Smooth muscle cell of the brain vasculature (primary cell): ENCODE data around the gene PLCB1.
"Not testable (repeated sequence)": the region's sequence is repeated elsewhere in the genome, so short reads cannot be mapped to it uniquely, and the experiment has no call there.

ENCODE experiments used
- DNase-seq: peaks from one replicate; pipeline ENCODE4 v3.0.0-alpha.2; 2012; ENCODE audit warnings: low read depth, low spot score

Gene PLCB1

DNA sequence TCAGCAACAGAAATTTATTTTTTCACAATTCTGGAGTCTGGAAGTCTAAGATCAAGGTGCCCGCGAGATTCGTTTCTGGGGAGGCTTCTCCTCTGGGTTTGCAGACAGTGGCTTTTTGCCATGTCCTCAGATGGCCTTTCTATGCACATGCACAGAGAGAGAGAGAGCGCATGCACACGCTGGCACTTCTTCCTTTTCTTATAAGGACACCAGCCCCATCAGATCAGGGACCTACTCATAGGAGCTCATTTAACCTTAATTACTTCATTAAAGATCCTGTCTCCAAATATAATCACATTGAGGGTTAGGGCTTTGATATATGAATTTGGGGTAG, 676.1 kb downstream of the PLCB1 start:
- no peak for DNase-seq

DNA sequence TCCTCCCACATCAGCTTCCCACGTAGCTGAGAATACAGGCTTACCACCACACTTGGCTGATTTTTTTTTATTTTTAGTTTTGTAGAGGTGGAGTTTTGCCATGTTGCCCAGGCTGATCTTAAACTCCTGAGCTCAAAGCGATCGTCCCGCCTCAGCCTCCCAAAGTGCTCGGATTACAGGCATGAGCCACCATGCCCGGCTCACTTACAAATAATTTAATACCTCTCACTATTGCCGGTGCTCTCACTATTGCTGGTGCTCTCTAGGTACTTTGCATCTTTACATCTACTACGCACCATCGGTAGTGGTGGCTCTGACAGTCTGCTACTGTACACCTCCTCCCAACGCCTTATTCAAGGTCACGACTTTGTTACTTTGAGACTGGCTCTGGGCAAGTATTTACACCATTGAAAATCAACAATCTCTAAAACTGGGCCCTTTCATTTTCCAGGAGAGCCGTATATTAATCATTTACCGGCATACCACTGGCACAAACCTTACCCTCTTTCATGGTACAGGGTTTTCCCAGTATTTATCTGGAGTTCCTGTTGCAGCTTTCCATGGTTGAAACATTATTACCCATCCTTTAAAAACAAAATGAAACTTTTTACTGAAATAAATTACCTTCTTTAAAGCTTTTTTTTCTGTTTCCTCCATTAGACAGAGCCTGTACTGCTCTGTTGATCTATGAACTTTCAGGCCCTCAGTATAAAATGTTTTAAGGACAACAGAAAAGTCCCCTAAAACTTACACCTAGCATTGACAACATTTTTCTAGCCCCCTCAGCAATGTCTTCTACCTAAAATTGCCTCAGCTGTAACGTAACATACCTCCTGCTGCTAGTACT, 677.3 kb downstream of the PLCB1 start:
- no peak for DNase-seq

DNA sequence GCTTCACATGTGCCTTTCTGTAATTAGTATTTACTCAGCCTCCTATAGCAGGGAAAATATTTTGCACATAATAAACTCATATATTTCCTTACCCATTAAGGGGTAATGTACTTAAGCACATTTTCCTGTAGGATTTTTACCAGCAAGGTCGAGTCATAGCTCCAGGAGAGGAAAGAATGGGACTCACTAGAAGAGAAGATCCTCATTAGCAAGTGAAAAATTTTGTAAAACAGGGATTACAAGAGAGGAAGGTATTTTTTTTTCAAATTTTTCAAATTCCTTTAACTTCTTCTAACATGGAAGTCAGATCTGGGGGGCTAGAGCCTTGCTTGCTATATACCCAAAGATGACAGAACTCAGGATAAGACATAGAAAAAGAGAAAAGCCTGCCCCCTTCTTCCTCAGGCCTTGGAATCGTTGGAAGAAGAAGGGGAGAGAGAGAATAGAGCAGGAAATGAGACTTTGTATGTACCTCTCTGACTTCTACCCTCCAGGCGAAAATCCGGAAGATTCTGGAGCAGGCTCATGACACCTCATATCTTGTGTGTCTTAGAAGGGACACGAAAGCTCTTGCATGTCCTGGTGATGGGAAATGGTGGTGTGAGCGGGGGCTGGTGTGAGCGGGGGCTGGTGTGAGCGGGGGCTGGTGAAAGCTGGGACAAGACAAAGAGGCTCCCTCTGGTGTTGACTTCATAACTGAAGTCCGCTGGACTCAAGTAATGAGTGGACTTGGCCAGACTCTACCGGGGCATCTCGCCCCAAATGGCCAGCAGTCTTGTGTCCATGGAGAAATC, 679.9 kb downstream of the PLCB1 start:
- no peak for DNase-seq

DNA sequence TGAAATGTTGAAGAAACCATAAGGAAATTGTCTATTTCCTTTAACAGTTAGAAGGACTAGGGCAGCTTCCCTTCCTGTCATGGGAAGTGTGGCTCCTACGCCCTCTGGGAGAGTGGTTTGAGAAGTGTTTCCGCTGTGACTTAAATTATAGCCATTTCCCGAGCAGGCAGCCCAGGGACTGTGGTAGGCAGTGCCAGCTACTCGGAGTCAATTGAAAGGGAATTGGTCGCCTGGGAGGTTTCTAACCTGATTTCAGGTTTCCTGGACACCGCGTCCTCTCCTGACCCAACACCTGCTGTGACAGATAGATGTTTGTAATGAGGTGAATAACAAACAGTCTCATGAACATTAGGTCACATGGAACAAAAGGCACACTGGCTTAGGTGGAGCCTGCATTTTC, 680.8 kb downstream of the PLCB1 start:
- no peak for DNase-seq

DNA sequence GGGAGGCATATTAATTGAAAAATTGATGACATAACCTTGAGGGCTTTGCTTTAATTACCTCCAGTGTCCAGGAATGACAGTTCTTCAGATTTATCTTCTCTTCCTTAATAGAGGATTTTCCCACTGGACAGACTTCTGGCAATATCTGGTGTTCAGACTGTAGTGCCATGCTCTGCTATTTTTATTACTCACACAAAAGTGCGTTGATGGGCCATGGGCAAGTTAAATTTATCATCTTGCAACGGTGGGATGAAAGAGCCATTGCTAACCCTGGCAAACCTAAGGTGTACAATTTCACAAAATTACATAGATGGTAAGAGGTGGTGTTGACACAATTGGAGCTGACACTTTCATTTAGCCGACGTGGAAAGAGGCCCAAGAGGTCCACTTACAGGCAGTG, 683.1 kb downstream of the PLCB1 start:
- no peak for DNase-seq

DNA sequence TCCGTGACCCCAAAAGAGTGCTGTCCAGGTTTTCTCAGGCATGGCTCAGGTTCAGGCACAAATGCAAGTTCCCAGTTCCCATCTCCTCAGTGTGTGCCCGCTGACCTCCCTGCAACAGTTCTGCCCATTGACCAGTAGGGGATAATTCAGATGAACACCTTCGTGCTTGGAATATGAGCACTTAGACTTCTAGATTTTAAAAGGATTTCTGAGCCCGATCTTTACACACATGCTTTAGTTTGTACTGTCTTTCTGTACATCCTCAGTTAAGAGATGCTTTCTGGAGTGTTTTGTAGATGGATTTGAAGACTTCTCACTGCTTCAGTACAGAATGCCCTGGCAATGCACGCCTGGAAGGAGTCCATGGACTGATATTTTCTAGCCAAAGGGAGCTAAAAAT, 697.2 kb downstream of the PLCB1 start:
- no peak for DNase-seq

DNA sequence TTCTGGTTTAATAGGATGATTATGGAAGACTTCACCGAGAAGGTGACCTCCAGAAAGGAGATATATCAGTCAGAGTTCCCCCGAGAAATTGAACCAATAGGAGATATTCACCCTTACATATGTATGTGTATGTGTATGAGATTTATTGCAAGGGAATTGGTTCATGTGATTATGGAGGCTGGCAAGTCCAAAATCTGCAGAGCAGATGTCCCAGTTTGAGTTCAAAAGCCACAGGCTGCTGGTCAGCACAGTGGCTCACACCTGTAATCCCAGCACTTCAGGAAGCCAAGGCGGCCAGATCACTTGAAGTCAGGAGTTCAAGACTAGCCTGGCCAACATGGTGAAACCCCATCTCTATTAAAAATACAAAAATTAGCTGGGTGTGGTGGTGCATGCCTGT, 702.2 kb downstream of the PLCB1 start:
- not testable (repeated sequence) for DNase-seq

DNA sequence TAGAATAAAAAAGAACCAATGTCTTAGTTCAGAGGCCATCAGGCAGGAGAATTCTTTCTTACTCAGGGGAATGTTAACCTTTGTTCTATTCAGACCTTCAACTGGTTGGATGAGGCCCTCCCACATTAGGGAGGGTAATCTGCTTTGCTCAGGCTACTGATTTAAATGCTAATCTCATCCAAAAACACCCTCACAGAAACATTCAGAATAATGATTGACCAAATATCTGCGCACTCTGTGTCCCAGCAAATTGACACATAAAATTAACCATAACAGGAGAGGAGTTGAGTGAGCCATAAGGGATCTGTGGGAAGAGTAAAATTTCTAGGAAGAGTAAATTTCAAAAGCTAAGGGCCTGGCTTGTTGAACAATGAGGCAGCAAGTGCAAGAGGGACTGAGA, 702.8 kb downstream of the PLCB1 start:
- DNase-seq = no peak

DNA sequence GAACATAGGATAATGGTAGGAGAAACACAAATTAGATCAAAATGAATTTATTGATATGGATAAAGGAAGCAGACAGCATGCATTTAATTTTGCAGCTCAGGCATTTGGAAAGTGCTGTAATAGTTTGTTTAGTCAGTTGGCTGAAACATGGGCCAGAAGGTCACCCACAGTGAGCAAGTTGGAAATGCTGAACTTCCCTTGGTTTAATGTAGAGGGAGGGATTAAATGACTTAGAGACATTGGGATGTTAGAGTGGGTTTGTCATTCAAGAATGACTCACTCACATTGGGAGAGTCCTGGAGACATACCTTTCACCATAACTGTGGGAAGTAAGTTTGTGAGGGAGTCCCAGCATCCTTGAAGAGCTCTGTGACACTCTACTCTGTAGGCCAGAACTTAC, 705.3 kb downstream of the PLCB1 start:
- DNase-seq = no peak

DNA sequence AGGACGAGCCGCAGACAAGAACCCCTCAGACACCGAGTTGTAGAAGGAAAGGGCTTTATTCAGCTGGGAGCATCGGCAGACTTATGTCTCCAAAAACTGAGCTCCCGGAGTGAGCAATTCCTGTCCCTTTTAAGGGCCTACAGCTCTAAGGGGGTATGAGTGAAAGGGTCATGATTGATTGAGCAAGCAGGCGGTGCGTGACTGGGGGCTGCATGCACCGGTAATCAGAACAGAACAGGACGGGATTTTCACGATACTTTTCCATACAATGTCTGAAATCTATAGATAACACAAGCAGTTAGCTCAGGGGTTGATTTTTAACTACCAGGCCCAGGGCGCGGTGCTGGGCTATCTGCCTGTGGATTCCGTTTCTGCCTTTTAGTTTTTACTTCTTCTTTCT, 710.5 kb downstream of the PLCB1 start:
- DNase-seq = no peak

DNA sequence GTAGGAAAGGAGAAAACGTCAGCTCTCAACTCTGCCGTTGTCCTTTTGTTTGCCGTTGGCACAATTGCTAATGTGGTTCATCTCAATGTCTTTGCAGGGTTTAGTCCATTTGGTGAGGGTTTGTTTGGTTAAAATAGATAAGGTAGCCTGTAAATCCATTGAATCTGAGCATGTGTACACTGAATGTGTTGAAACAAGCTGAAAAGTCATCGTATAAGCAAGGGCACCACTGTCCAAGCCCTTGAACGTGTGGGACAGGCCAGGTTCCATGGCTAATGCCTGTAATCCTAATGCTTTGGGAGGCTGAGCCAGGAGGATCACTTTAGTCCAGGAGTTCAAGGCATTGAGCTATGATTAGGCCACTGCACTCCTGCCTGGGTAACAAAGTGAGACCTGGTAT, 712.1 kb downstream of the PLCB1 start:
- no peak for DNase-seq

DNA sequence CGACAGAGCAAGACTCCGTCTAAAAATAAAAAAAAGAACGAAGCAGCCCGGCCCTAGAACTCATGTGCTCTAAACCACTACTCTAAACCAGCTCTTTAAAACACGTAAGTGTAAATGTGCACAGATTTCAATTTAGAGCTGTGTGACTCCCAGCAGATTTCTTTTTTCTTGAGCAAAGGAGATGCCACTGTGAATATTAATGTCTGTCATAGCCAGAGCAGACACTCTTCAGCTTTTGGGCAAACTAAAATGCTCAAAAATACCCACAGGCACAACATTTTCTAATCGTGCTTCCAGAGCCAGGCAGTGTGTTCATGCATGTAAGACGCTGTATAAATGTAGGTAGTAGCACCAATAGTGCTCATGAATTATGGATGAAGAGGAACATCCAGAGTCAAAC, 717.9 kb downstream of the PLCB1 start:
- DNase-seq = no peak

DNA sequence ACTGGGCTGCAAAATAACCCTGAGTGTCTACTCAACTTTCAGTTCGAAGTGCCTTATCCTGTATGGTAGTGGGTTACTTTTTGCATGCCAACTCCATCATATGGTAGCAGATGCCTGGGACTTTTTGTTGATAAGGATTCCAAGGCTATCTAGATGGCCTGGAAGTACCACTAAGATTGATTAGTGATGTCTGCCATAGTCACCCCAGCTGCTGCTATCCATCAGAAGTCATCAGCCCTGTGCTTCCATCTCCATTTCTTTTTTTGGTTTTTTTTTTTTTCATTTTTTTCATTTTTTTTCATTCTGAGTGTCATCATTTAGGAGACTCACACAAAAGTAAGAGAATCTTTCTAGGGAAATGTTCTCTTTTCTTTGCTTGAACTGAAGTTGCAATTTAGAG, 719.4 kb downstream of the PLCB1 start:
- no peak for DNase-seq

DNA sequence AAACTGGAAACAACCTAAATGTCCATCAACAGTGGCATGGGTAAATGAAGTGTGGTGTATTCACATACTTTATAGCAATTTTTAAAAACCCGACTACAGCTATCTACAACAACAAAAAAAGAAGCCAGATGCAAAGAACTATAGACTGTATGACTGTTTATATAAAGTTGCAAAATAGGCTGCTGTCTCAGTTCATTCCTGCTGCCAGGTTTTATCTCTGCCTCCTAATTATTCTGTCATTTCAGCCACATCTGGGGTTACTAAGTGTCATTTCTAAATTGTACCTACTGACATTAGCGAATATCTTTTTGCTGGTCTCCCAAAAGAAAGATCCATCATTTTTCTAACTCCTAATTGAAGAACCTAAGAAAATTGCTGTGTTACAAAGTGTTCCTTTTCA, 719.9 kb downstream of the PLCB1 start:
- not testable (repeated sequence) for DNase-seq

DNA sequence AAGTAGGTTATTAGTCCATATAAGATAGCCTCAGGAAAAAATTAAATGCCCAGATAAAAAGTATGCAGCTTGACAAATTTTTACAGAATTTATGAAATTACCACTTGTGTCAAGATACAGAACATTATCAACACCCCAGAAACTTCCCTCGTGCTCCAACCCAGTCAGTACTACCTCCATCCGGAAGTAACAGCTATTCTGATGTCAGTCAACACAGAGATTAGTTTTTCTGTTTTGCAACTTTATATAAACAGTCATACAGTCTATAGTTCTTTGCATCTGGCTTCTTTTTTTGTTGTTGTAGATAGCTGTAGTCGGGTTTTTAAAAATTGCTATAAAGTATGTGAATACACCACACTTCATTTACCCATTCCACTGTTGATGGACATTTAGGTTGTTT, 721.1 kb downstream of the PLCB1 start:
- DNase-seq = not testable (repeated sequence)

DNA sequence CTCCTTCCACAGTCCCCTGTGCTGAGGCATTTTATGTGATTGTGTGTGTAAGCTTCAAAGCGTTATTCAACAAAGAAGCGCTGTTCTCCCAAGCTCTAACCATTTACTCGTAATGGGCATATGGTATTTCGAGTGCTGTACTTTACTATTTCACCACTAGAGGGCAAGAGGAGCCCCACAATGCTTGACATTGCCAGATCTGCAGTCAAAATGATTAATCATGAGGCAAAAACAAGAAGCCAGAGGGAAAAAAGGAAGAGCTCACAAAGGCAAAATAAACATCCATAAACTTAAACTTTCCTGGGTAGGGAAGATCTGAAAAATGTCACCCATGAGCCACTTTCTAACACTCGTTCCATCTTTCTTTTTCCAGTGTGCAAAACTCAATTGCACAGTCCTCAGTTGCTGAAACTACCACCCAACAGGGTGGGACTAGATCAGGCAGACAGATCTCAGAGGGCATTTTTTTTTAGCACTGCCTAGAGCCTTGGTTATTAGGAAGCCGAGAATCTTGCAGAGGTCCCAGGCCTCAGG, 721.8 kb downstream of the PLCB1 start:
- DNase-seq = peak; percentile 66

DNA sequence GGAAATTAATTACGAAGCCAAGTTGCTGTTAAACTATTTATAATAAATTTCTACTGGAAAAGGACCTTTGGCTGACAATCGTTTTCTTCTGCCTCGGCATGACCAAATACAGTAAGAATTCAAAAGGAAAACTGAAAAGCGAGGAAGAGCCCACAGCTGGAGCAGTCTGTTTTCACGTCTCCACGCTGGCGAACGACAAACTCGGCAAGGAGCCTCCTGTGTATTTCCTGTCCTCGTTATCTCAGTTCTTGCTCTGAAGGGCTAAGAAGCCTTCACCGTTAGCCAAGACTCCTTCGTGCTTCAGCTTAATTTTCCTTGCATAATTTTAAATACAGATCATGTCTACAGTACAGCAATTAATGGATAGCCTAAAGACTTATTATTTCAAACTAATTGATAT, 722.5 kb downstream of the PLCB1 start:
- DNase-seq = no peak

DNA sequence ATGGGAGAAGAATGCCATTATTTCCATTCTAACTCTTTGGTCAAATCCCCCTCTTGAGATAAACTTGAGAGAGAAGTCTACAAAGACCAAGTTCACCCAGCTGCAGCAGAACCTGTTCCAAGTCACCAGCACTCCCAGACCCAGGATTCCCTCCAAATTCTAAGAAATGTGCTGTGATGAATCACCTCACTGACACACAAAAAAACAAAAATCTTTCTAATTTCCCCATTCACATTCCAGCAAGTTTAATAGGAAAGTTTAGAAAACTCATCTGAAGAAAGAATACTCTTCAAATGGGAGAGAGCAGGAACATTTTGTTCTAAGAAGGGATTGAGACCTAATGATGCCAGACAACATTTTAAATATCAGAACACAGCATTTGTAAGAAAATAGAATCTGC, 723.2 kb downstream of the PLCB1 start:
- no peak for DNase-seq

DNA sequence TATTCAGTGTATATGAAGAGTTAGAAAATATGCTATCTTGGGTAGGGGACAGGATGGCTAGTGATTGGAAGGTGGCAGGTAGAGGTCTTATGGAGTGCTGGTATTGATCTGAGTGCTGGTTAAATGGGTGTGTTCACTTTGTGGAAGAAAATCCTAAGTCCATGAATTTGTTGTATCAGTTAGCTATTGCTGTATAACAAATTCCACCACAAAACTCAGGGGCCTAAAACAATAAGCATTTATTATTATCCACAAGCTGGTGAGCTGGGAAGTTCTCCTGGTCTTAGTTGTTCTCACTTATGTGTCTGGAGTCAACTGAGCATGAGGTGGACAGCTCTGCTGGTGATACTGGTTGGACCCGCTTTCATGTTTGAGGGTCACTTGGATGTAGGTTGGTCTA, 724.6 kb downstream of the PLCB1 start:
- DNase-seq = no peak

DNA sequence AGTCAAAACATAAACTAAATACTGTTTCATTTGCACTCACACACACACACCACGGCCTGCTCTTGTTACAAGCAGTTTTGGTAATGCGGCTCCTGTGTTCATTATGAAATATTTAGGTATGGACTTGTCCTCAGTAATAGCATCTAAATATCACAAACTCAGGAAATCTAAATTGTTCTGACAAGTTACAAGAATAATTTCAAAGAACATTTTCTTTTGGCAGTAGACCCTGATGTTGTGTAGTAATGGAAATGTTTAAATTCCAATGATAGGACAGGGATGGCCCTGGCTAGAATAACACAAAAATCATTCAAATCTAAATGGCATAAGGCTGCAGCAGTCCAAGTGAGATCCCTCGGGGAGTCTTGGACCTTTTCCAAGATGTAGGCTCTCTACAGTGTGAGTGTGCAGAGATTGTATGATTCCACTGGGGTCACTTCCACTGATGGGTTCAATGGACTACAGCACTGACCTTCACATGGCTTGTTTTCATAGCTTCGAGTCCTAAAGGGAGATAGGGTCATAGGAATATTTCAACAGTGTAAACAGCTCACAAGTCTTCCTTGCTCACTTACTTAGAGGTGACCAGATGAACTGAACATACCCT, 726.2 kb downstream of the PLCB1 start:
- DNase-seq = no peak

DNA sequence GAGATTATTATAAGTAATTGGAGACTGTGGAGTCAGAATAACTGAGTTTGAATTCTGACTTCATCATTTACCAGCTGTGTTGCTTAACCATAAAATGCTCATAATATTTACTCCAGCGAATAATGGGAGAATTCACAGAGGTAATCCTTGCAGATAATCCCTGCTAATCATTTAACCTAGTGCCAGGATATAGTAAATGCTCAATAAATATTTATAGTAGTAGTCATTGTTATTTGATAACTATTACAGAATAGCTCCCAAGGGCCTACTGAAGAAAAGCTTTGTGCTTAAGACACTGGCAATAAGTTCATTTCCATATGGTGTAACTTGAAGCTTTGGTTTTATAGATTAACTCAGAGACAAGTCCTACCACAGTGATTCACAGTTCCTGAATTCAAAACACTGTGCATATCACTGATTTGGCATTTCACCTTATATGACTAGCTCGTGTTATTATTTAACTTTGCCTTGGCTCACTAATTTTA, 728.0 kb downstream of the PLCB1 start:
- DNase-seq = no peak

DNA sequence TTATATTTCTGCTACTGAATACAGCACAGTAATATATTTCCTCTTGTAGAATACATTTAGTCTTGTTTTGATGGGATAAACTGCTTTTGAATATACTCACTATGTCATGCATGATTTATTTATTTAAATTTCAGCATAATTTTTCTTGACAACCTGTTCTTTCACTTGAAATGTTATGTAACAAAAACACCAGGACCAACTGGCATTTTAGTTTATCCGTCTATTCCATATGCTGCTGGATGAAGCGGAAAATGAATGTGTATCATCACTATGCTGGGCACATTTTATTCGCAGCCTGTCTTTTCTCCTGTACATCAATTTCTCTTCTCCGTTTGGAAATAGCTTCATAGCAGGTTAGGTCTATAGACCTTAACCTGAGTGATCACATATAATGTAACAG, 730.0 kb downstream of the PLCB1 start:
- DNase-seq = no peak
